ENCODE measurements around the gene ACSS1. TPM values are rescaled to one million over a fixed set of nuclear protein-coding genes. Genes with fewer than 3 reads are reported as not detected.

Gene ACSS1
- total RNA-seq, 1 experiment from 2014 or later, result 1.5 TPM

DNA sequence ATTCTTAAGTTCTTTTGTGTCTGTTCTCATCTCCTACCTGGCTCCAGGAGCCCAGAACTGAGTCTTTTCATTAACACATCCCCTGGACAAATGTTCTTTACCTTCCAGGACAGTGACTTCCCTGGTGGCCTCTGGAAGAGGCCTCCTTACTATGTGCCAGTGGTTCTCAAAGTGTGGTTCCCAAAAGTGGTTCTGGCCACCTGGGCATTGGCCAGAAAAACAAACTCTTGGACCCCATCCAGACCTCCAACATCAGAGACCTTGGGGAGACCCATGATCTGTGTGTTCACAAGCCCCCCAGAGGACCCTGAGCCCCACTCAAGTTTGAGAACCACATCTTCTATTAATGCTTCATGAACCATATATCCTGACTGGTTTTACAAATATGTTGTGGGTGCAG is 31.2 kb upstream of the ACSS1 start (continued):
- TF ChIP-seq JUN (CRISPR knock-in tag; IDR thresholded peaks at IDR 0.05), result no peak
- TF ChIP-seq SMAD4 (CRISPR knock-in tag; IDR thresholded peaks at IDR 0.05), result no peak
- TF ChIP-seq ZNF317 (CRISPR knock-in tag; IDR thresholded peaks at IDR 0.05; ENCODE audit: borderline replicate concordance, low read depth), result no peak
- no peak for TF ChIP-seq NR2C2 (CRISPR knock-in tag; IDR thresholded peaks at IDR 0.05)
- TF ChIP-seq, protein P1, sequence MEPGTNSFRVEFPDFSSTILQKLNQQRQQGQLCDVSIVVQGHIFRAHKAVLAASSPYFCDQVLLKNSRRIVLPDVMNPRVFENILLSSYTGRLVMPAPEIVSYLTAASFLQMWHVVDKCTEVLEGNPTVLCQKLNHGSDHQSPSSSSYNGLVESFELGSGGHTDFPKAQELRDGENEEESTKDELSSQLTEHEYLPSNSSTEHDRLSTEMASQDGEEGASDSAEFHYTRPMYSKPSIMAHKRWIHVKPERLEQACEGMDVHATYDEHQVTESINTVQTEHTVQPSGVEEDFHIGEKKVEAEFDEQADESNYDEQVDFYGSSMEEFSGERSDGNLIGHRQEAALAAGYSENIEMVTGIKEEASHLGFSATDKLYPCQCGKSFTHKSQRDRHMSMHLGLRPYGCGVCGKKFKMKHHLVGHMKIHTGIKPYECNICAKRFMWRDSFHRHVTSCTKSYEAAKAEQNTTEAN (CRISPR knock-in tag; IDR thresholded peaks at IDR 0.05), result no peak
- TF ChIP-seq ATF1 (CRISPR knock-in tag; IDR thresholded peaks at IDR 0.05), result no peak
- TF ChIP-seq, protein P2, sequence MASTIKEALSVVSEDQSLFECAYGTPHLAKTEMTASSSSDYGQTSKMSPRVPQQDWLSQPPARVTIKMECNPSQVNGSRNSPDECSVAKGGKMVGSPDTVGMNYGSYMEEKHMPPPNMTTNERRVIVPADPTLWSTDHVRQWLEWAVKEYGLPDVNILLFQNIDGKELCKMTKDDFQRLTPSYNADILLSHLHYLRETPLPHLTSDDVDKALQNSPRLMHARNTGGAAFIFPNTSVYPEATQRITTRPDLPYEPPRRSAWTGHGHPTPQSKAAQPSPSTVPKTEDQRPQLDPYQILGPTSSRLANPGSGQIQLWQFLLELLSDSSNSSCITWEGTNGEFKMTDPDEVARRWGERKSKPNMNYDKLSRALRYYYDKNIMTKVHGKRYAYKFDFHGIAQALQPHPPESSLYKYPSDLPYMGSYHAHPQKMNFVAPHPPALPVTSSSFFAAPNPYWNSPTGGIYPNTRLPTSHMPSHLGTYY (CRISPR knock-in tag; IDR thresholded peaks at IDR 0.05), result no peak
- TF ChIP-seq, protein P3, sequence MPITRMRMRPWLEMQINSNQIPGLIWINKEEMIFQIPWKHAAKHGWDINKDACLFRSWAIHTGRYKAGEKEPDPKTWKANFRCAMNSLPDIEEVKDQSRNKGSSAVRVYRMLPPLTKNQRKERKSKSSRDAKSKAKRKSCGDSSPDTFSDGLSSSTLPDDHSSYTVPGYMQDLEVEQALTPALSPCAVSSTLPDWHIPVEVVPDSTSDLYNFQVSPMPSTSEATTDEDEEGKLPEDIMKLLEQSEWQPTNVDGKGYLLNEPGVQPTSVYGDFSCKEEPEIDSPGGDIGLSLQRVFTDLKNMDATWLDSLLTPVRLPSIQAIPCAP (CRISPR knock-in tag; IDR thresholded peaks at IDR 0.05), result no peak
- TF ChIP-seq, protein P4, sequence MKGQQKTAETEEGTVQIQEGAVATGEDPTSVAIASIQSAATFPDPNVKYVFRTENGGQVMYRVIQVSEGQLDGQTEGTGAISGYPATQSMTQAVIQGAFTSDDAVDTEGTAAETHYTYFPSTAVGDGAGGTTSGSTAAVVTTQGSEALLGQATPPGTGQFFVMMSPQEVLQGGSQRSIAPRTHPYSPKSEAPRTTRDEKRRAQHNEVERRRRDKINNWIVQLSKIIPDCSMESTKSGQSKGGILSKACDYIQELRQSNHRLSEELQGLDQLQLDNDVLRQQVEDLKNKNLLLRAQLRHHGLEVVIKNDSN (CRISPR knock-in tag; IDR thresholded peaks at IDR 0.05), result no peak
- TF ChIP-seq RELA (CRISPR knock-in tag; IDR thresholded peaks at IDR 0.05; ENCODE audit: borderline replicate concordance), result no peak
- TF ChIP-seq MYBL2 (CRISPR knock-in tag; IDR thresholded peaks at IDR 0.05), result no peak
- TF ChIP-seq, protein P5, sequence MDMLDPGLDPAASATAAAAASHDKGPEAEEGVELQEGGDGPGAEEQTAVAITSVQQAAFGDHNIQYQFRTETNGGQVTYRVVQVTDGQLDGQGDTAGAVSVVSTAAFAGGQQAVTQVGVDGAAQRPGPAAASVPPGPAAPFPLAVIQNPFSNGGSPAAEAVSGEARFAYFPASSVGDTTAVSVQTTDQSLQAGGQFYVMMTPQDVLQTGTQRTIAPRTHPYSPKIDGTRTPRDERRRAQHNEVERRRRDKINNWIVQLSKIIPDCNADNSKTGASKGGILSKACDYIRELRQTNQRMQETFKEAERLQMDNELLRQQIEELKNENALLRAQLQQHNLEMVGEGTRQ (CRISPR knock-in tag; IDR thresholded peaks at IDR 0.05), result no peak
- no peak for TF ChIP-seq TEAD4 (CRISPR knock-in tag; IDR thresholded peaks at IDR 0.05)

DNA sequence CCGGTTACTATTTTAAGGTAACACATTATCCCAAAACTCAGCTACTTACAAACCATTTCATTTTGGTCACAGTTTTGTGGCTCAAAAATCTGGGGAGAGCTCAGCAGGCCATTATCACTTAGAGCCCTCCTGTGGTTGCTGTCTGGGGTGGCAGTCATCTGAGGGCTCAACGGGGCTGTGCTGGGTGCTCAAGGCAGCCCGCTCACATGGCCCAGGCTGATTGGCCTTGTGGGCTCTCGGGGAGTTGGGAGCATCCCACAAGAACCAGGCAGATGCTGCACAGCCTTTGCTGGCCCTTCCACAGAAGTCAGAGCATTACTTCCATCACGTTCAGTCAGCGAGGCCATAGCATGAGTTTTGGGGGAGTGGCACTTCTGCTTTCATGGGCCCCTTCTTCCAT is 30.3 kb upstream of the ACSS1 start:
- H3K36me3 Mint-ChIP-seq, result no peaks in the 10 kb centered on the region
- H3K27me3 Mint-ChIP-seq (ENCODE audit: low read depth), result peaks cover 51% of the 10 kb centered on the region
- H3K27ac Mint-ChIP-seq, result no peak overlapping the region
- no peak overlapping the region for H3K4me3 Mint-ChIP-seq
- ChIA-PET CTCF (interaction anchor here (0.5 kb wide), 1 partner anchor 303 kb away, joined by 4 read pairs; no protein-coding TSS in a partner anchor), POLR2A (no interaction called here)
- ATAC-seq (no peak), DNase-seq (ENCODE audit: low spot score) (no peak)
- H3K9me3 Mint-ChIP-seq, result no peaks in the 10 kb centered on the region
- H3K4me1 Mint-ChIP-seq, result peaks cover 34% of the 10 kb centered on the region
- TF ChIP-seq, protein P1 (CRISPR knock-in tag; IDR thresholded peaks at IDR 0.05), result no peak
- TF ChIP-seq CREM (CRISPR knock-in tag; IDR thresholded peaks at IDR 0.05) (no peak), ESRRA (CRISPR knock-in tag; IDR thresholded peaks at IDR 0.05; ENCODE audit: borderline replicate concordance) (no peak), CREB1 (CRISPR knock-in tag; IDR thresholded peaks at IDR 0.05) (no peak), KAT7 (CRISPR knock-in tag; IDR thresholded peaks at IDR 0.05; ENCODE audit: borderline replicate concordance) (no peak), ELF4 (CRISPR knock-in tag; IDR thresholded peaks at IDR 0.05; ENCODE audit: low read depth) (no peak)
- TF ChIP-seq, protein P6, sequence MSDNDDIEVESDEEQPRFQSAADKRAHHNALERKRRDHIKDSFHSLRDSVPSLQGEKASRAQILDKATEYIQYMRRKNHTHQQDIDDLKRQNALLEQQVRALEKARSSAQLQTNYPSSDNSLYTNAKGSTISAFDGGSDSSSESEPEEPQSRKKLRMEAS (CRISPR knock-in tag; IDR thresholded peaks at IDR 0.05), result no peak
- TF ChIP-seq, protein P7, sequence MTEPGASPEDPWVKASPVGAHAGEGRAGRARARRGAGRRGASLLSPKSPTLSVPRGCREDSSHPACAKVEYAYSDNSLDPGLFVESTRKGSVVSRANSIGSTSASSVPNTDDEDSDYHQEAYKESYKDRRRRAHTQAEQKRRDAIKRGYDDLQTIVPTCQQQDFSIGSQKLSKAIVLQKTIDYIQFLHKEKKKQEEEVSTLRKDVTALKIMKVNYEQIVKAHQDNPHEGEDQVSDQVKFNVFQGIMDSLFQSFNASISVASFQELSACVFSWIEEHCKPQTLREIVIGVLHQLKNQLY (CRISPR knock-in tag; IDR thresholded peaks at IDR 0.05), result no peak
- TF ChIP-seq, protein P8, sequence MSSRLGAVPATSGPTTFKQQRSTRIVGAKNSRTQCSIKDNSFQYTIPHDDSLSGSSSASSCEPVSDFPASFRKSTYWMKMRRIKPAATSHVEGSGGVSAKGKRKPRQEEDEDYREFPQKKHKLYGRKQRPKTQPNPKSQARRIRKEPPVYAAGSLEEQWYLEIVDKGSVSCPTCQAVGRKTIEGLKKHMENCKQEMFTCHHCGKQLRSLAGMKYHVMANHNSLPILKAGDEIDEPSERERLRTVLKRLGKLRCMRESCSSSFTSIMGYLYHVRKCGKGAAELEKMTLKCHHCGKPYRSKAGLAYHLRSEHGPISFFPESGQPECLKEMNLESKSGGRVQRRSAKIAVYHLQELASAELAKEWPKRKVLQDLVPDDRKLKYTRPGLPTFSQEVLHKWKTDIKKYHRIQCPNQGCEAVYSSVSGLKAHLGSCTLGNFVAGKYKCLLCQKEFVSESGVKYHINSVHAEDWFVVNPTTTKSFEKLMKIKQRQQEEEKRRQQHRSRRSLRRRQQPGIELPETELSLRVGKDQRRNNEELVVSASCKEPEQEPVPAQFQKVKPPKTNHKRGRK (CRISPR knock-in tag; IDR thresholded peaks at IDR 0.05; ENCODE audit: borderline replicate concordance), result no peak
- TF ChIP-seq, protein P9, sequence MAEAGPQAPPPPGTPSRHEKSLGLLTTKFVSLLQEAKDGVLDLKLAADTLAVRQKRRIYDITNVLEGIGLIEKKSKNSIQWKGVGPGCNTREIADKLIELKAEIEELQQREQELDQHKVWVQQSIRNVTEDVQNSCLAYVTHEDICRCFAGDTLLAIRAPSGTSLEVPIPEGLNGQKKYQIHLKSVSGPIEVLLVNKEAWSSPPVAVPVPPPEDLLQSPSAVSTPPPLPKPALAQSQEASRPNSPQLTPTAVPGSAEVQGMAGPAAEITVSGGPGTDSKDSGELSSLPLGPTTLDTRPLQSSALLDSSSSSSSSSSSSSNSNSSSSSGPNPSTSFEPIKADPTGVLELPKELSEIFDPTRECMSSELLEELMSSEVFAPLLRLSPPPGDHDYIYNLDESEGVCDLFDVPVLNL (CRISPR knock-in tag; IDR thresholded peaks at IDR 0.05; ENCODE audit: borderline replicate concordance, low read depth), result no peak

Measured in WTC11 (cell line).